ENCODE data around the gene CYLD. TPM values are rescaled to one million over a fixed set of nuclear protein-coding genes. Genes with fewer than 3 reads are reported as not detected.
A peak's percentile ranks its signal among the peaks of the same experiment; 100 is the strongest.

Gene CYLD
- total and polyA plus RNA-seq, 12 donors = 10.3 to 61.7 (median 37.1) TPM

DNA sequence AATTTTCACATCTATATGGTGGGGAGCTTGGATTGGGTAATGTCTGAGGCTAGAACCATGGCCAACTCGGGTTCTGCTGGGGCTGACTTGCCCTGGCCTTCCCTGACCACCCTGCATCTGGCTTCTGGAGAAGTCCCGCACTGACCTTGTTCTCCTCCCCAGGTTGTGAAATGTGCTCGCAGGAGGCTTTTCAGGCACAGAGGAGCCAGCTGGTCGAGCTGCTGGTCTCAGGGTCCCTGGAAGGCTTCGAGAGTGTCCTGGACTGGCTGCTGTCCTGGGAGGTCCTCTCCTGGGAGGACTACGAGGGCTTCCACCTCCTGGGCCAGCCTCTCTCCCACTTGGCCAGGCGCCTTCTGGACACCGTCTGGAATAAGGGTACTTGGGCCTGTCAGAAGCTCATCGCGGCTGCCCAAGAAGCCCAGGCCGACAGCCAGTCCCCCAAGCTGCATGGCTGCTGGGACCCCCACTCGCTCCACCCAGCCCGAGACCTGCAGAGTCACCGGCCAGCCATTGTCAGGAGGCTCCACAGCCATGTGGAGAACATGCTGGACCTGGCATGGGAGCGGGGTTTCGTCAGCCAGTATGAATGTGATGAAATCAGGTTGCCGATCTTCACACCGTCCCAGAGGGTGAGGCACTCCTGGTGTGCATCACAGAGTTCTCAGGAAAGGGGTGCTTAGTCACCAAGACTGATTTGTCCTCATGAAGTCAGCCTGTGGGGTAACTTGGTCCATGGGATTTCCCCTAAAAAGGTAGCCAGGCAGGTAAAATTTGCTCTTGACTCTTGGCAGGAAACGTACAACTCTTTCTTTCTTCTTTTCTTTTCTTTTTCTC is 42.3 kb upstream of the CYLD start:
- Histone ChIP-seq H3K9me3 (peaks cover 0 to 14% (median 10%) of the 10 kb centered on the region in 11 donors), H3K4me1 (peaks cover 6 to 66% (median 28%) of the 10 kb centered on the region in 9 donors), H3K4me3 (no peak overlapping the region), H3K27me3 (no peaks in the 10 kb centered on the region), H3K36me3 (peaks cover 0 to 12% (median 0%) of the 10 kb centered on the region in 9 donors), H3K27ac (peak overlapping the region in 3 of 10 donors; percentile 39 to 92 (median 40))
- ATAC-seq = no peak
- no peak for DNase-seq
- intact Hi-C loops (cut with DNase I) = loop anchor here in 3 of 10 donors (2.0 to 5.0 kb wide), 2 partner anchors 41 to 43 kb away; partner anchors contain the start of gene CYLD (in 2 of the 3)
- TF ChIP-seq, protein P1, sequence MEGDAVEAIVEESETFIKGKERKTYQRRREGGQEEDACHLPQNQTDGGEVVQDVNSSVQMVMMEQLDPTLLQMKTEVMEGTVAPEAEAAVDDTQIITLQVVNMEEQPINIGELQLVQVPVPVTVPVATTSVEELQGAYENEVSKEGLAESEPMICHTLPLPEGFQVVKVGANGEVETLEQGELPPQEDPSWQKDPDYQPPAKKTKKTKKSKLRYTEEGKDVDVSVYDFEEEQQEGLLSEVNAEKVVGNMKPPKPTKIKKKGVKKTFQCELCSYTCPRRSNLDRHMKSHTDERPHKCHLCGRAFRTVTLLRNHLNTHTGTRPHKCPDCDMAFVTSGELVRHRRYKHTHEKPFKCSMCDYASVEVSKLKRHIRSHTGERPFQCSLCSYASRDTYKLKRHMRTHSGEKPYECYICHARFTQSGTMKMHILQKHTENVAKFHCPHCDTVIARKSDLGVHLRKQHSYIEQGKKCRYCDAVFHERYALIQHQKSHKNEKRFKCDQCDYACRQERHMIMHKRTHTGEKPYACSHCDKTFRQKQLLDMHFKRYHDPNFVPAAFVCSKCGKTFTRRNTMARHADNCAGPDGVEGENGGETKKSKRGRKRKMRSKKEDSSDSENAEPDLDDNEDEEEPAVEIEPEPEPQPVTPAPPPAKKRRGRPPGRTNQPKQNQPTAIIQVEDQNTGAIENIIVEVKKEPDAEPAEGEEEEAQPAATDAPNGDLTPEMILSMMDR (IDR thresholded peaks at IDR 0.05) = no peak
- WGBS, 2 donors = 79% methylated on average over 19 of the region's 19 CpGs

DNA sequence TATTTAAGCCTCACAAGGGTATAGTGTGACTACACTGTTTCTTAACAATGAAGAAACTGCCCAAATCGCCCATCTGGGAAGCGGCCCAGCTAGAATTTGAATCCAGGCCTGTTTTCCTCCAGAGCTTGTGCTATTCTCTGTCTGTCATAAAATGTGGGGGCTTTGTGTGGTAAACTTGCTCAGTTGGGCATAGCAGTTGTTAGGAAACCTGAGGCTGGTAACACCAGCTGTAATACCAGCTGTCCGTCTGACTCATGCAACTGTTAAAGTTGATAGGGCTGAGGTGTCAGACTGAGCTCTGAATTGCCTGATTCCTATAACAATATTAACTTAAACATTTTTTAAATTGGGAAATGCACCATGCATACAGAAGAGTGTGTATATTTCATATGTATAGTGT is 39.2 kb upstream of the CYLD start:
- Histone ChIP-seq H3K9me3 (peaks cover 0 to 23% (median 15%) of the 10 kb centered on the region in 11 donors), H3K27ac (no peak overlapping the region), H3K36me3 (peaks cover 0 to 12% (median 0%) of the 10 kb centered on the region in 9 donors), H3K4me1 (peaks cover 0 to 53% (median 9%) of the 10 kb centered on the region in 9 donors), H3K27me3 (no peaks in the 10 kb centered on the region), H3K4me3 (no peak overlapping the region)
- intact Hi-C loops (cut with DNase I) = no loop called here
- WGBS, 2 donors = 93 to 96% methylated on average over 3 of the region's 3 CpGs
- DNase-seq = no peak
- no peak for ATAC-seq
- TF ChIP-seq, protein P1 (IDR thresholded peaks at IDR 0.05) = no peak

DNA sequence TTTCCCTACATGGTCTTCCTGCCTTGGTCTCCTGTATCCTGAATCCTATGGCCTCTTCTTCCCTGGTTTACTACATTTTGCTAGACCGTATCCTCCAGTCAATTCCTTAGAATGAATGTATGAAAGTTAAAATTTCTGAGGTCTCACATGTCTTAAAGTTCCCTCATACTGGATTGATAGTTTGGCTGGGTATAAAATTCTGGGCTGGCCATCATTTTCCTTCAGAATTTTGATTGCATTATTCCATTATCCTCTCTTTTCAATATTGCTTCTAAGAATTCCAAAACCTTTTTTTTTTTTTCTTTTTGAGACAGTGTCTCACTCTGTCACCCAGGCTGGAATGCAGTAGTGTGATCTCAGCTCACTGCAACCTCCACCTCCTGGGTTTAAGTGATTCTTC is 37.6 kb upstream of the CYLD start:
- TF ChIP-seq, protein P1 (IDR thresholded peaks at IDR 0.05) = no peak
- Histone ChIP-seq H3K36me3 (peaks cover 0 to 12% (median 0%) of the 10 kb centered on the region in 9 donors), H3K4me1 (peaks cover 0 to 53% (median 0%) of the 10 kb centered on the region in 9 donors), H3K27me3 (no peaks in the 10 kb centered on the region), H3K9me3 (peaks cover 0 to 23% (median 15%) of the 10 kb centered on the region in 11 donors), H3K4me3 (no peak overlapping the region), H3K27ac (no peak overlapping the region)
- WGBS, 2 donors = 86 to 88% methylated on average over 1 of the region's 1 CpG
- DNase-seq = no peak
- intact Hi-C loops (cut with DNase I) = no loop called here
- ATAC-seq = no peak

DNA sequence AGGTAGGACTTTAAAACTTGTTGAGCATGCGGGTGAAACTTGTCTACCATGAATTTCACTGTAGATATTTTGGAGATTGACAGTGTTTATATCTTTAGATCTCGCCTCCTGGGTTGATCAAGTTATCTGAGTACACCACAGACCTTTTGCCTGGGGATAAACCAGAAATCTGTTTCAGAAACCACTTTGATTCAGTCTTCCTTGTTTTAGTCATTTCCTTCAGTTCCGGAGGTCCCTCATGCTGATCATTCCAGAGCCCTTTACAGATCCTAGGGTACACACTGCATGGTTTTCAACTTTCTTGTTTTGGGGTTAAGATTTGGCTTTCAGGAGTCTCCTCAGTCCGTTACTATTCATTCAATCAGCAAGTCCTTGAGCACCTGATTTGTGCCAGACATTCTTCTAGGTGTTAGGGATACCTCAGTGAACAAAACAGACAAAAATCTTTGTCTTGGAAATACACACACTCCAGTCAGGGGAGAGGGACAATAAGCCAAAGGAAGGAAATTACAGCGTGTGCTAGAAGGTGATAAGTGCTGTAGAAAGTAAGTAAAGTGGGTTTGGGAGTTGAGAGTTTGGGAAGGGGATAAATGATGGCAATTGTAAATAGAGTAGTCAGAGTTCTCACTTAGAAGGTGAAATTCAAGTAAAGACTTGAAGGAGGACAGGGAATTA is 36.3 kb upstream of the CYLD start:
- TF ChIP-seq, protein P1 (IDR thresholded peaks at IDR 0.05) = no peak
- no peak for DNase-seq
- Histone ChIP-seq H3K4me3 (no peak overlapping the region), H3K4me1 (peaks cover 0 to 51% (median 0%) of the 10 kb centered on the region in 9 donors), H3K27me3 (no peaks in the 10 kb centered on the region), H3K27ac (no peak overlapping the region), H3K9me3 (peaks cover 0 to 23% (median 15%) of the 10 kb centered on the region in 11 donors), H3K36me3 (peaks cover 0 to 13% (median 0%) of the 10 kb centered on the region in 9 donors)
- WGBS, 2 donors = 63 to 74% methylated on average over 5 of the region's 5 CpGs
- intact Hi-C loops (cut with DNase I) = no loop called here
- ATAC-seq = no peak
